Liver (tissue), 9 donors: Measurements from ENCODE around the gene DUSP8. TPM values are rescaled to one million over a fixed set of nuclear protein-coding genes. Genes with fewer than 3 reads are reported as not detected.

Experiments
- DNase-seq: peaks from one replicate; pipeline ENCODE4 v3.0.0-alpha.2; 2017; ENCODE audit warnings: low spot score
- H3K27ac ChIP-seq, 2 donors: one replicate each; pipeline ENCODE4 v1.7.0; 2013; ENCODE audit warnings: inconsistent platforms in 2 of 2, low read length in 2 of 2, control low read depth in 1 of 2, low read depth in 1 of 2, mild to moderate bottlenecking in 1 of 2
- H3K27me3 ChIP-seq, 4 donors: one replicate each; pipeline versions ENCODE4 v1.6.1 to v1.7.0; 2013; ENCODE audit warnings: low read length in 3 of 4, inconsistent platforms in 1 of 4, mild to moderate bottlenecking in 1 of 4, moderate library complexity in 1 of 4; ENCODE audit not compliant: control insufficient read depth in 4 of 4, insufficient read depth in 4 of 4
- H3K36me3 ChIP-seq, 4 donors: one replicate each; pipeline versions ENCODE4 v1.6.1 to v1.7.0; 2013; ENCODE audit warnings: low read length in 3 of 4, mild to moderate bottlenecking in 3 of 4, low read depth in 1 of 4, moderate library complexity in 1 of 4; ENCODE audit not compliant: control insufficient read depth in 4 of 4, insufficient read depth in 3 of 4
- H3K4me1 ChIP-seq, 4 donors: one replicate each; pipeline versions ENCODE4 v1.6.1 to v1.7.0; 2013; ENCODE audit warnings: low read length in 3 of 4, mild to moderate bottlenecking in 3 of 4, moderate library complexity in 1 of 4; ENCODE audit not compliant: control insufficient read depth in 4 of 4, insufficient read depth in 4 of 4
- H3K4me3 ChIP-seq, 3 donors: one replicate each; pipeline versions ENCODE4 v1.6.1 to v1.7.0; 2013; ENCODE audit warnings: low read length in 3 of 3, control low read depth in 1 of 3, low read depth in 1 of 3, mild to moderate bottlenecking in 1 of 3
- H3K9ac ChIP-seq, 2 donors: one replicate each; pipeline ENCODE4 v1.7.0; 2013; ENCODE audit warnings: low read length in 2 of 2, mild to moderate bottlenecking in 2 of 2, moderate library complexity in 2 of 2, control low read depth in 1 of 2, low read depth in 1 of 2
- H3K9me3 ChIP-seq, 4 donors: one replicate each; pipeline versions ENCODE4 v1.6.1 to v1.7.0; 2013; ENCODE audit warnings: low read length in 3 of 4; ENCODE audit not compliant: control insufficient read depth in 4 of 4
- EGR1 ChIP-seq, 2 donors: IDR thresholded peaks; 2 replicates each; pipeline ENCODE4 v1.6.1; 2016 to 2018; ENCODE audit warnings: antibody characterized with exemption in 2 of 2, low read depth in 2 of 2
- FOXA1 ChIP-seq: IDR thresholded peaks from 2 replicates; pipeline ENCODE4 v1.6.1; 2016; ENCODE audit warnings: antibody characterized with exemption
- FOXA2 ChIP-seq: IDR thresholded peaks from 2 replicates; pipeline ENCODE4 v1.6.1; 2016; ENCODE audit warnings: antibody characterized with exemption
- GABPA ChIP-seq, 2 donors: IDR thresholded peaks in 1 of 2; conservative IDR thresholded peaks in 1 of 2; 2 replicates each; pipeline ENCODE4 v1.6.1; 2016; ENCODE audit warnings: antibody characterized with exemption in 2 of 2, mild to moderate bottlenecking in 1 of 2, moderate library complexity in 1 of 2
- HNF4A ChIP-seq, 2 donors: conservative IDR thresholded peaks; 2 replicates each; pipeline ENCODE4 v1.6.1; 2016; ENCODE audit warnings: antibody characterized with exemption in 2 of 2, mild to moderate bottlenecking in 2 of 2
- HNF4G ChIP-seq: IDR thresholded peaks from 2 replicates; pipeline ENCODE4 v1.6.1; 2016; ENCODE audit warnings: antibody characterized with exemption
- JUND ChIP-seq, 2 donors: IDR thresholded peaks; 2 replicates each; pipeline ENCODE4 v1.6.1; 2016; ENCODE audit warnings: antibody characterized with exemption in 2 of 2
- NR2F2 ChIP-seq: IDR thresholded peaks from 2 replicates; pipeline ENCODE4 v1.6.1; 2016; ENCODE audit warnings: antibody characterized with exemption
- RAD21 ChIP-seq, 2 donors: IDR thresholded peaks; 2 replicates each; pipeline ENCODE4 v1.6.1; 2016; ENCODE audit warnings: antibody characterized with exemption in 2 of 2, mild to moderate bottlenecking in 2 of 2
- RXRA ChIP-seq, 2 donors: IDR thresholded peaks; 2 replicates each; pipeline ENCODE4 v1.6.1; 2017 to 2018; ENCODE audit warnings: antibody characterized with exemption in 2 of 2, mild to moderate bottlenecking in 1 of 2
- SP1 ChIP-seq: IDR thresholded peaks from 2 replicates; pipeline ENCODE4 v1.6.1; 2018; ENCODE audit warnings: antibody characterized with exemption, mild to moderate bottlenecking
- TAF1 ChIP-seq: conservative IDR thresholded peaks from 2 replicates; pipeline ENCODE4 v1.6.1; 2016; ENCODE audit warnings: antibody characterized with exemption, mild to moderate bottlenecking
- YY1 ChIP-seq: IDR thresholded peaks from 2 replicates; pipeline ENCODE4 v1.6.1; 2016; ENCODE audit warnings: antibody characterized with exemption, mild to moderate bottlenecking
- WGBS: extraction: QIAGEN DNeasy Blood & Tissue Kit; methylation state at CpG from one replicate; pipeline ENCODE4 v1.1.7; 2013; 5-methylcytosine and 5-hydroxymethylcytosine counted together
- polyA plus RNA-seq, 2 donors: library from polyadenylated mRNA; stranded (reverse) in 1 of 2; unstranded in 1 of 2; fragments of 200-250 nt in 1 of 2; fragments of >200 nt in 1 of 2; fragmentation: Nextera tagmentation in 1 of 2; extraction: Ambion mirVana in 1 of 2; gene quantifications; one replicate each; pipeline versions ENCODE4 v1.2.1 to v1.2.3, GENCODE V29; 2013 to 2015
- total RNA-seq, 2 donors: library from RNA; depleted of rRNA; stranded (reverse); fragments of >200 nt; gene quantifications; one replicate each; pipeline ENCODE4 v1.2.3, GENCODE V29; 2014
- TF ChIP-seq, protein P1 (sequence below): IDR thresholded peaks from 2 replicates; pipeline ENCODE4 v1.6.1; 2016; ENCODE audit warnings: antibody characterized with exemption
- TF ChIP-seq, protein P2 (sequence below): fragments of 150-350 bp; IDR thresholded peaks from 2 replicates; pipeline ENCODE4 v1.5.1; 2017; ENCODE audit warnings: improper control_type of control experiment, low read depth, low read length; ENCODE audit not compliant: missing input control
- TF ChIP-seq, protein P3 (sequence below): IDR thresholded peaks from 2 replicates; pipeline ENCODE4 v1.6.1; 2016; ENCODE audit warnings: antibody characterized with exemption, mild to moderate bottlenecking
- TF ChIP-seq, protein P4 (sequence below): IDR thresholded peaks from 2 replicates; pipeline ENCODE4 v1.6.1; 2016; ENCODE audit warnings: antibody characterized with exemption
- TF ChIP-seq, protein P5 (sequence below): IDR thresholded peaks from 2 replicates; pipeline ENCODE4 v1.6.1; 2016; ENCODE audit warnings: antibody characterized with exemption
- donor health status: healthy.
- donor health status: healthy.
- donor health status: healthy.
- donor health status: healthy.
- donor health status: healthy.

DUSP8 gene
- total and polyA plus RNA-seq, 4 donors = 0.06 to 0.33 (median 0.21) TPM

DNA sequence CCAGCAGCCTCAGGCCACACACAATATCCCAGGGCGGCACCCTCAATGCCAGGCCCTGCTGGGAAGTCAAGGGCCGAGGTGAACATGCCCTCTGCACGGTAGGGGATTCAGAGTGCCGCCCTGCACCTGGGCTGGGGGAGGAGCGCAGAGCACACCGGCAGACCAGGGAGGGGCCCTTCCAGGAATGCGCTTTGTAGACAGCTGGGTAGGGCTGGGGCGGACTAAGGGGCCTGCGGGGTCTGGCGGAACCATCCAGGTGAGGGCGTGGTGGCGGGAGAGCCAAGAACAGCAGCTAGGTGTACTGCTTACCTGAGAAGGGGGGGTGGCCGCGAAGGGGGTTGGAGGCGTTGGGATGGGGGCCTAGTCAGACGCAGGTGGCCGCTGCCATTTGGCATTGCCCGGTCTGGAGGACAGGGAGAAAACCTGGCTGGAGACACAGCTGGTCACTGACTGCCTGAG, 26.0 kb downstream of the DUSP8 start:
- TF ChIP-seq JUND (IDR thresholded peaks at IDR 0.05) = no peak
- TF ChIP-seq GABPA (IDR thresholded peaks at IDR 0.05 in 1 of 2, conservative IDR thresholded peaks at IDR 0.05 in 1 of 2) = no peak
- TF ChIP-seq, protein P1, sequence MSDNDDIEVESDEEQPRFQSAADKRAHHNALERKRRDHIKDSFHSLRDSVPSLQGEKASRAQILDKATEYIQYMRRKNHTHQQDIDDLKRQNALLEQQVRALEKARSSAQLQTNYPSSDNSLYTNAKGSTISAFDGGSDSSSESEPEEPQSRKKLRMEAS = no peak
- TF ChIP-seq FOXA1 = no peak
- TF ChIP-seq SP1 = no peak
- TF ChIP-seq NR2F2 = no peak
- no peak for TF ChIP-seq TAF1
- no peak for TF ChIP-seq FOXA2
- TF ChIP-seq, protein P2, sequence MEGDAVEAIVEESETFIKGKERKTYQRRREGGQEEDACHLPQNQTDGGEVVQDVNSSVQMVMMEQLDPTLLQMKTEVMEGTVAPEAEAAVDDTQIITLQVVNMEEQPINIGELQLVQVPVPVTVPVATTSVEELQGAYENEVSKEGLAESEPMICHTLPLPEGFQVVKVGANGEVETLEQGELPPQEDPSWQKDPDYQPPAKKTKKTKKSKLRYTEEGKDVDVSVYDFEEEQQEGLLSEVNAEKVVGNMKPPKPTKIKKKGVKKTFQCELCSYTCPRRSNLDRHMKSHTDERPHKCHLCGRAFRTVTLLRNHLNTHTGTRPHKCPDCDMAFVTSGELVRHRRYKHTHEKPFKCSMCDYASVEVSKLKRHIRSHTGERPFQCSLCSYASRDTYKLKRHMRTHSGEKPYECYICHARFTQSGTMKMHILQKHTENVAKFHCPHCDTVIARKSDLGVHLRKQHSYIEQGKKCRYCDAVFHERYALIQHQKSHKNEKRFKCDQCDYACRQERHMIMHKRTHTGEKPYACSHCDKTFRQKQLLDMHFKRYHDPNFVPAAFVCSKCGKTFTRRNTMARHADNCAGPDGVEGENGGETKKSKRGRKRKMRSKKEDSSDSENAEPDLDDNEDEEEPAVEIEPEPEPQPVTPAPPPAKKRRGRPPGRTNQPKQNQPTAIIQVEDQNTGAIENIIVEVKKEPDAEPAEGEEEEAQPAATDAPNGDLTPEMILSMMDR = no peak
- TF ChIP-seq RXRA (IDR thresholded peaks at IDR 0.05) = no peak
- TF ChIP-seq, protein P3, sequence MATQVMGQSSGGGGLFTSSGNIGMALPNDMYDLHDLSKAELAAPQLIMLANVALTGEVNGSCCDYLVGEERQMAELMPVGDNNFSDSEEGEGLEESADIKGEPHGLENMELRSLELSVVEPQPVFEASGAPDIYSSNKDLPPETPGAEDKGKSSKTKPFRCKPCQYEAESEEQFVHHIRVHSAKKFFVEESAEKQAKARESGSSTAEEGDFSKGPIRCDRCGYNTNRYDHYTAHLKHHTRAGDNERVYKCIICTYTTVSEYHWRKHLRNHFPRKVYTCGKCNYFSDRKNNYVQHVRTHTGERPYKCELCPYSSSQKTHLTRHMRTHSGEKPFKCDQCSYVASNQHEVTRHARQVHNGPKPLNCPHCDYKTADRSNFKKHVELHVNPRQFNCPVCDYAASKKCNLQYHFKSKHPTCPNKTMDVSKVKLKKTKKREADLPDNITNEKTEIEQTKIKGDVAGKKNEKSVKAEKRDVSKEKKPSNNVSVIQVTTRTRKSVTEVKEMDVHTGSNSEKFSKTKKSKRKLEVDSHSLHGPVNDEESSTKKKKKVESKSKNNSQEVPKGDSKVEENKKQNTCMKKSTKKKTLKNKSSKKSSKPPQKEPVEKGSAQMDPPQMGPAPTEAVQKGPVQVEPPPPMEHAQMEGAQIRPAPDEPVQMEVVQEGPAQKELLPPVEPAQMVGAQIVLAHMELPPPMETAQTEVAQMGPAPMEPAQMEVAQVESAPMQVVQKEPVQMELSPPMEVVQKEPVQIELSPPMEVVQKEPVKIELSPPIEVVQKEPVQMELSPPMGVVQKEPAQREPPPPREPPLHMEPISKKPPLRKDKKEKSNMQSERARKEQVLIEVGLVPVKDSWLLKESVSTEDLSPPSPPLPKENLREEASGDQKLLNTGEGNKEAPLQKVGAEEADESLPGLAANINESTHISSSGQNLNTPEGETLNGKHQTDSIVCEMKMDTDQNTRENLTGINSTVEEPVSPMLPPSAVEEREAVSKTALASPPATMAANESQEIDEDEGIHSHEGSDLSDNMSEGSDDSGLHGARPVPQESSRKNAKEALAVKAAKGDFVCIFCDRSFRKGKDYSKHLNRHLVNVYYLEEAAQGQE = no peak
- TF ChIP-seq, protein P4, sequence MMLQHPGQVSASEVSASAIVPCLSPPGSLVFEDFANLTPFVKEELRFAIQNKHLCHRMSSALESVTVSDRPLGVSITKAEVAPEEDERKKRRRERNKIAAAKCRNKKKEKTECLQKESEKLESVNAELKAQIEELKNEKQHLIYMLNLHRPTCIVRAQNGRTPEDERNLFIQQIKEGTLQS = no peak
- TF ChIP-seq, protein P5, sequence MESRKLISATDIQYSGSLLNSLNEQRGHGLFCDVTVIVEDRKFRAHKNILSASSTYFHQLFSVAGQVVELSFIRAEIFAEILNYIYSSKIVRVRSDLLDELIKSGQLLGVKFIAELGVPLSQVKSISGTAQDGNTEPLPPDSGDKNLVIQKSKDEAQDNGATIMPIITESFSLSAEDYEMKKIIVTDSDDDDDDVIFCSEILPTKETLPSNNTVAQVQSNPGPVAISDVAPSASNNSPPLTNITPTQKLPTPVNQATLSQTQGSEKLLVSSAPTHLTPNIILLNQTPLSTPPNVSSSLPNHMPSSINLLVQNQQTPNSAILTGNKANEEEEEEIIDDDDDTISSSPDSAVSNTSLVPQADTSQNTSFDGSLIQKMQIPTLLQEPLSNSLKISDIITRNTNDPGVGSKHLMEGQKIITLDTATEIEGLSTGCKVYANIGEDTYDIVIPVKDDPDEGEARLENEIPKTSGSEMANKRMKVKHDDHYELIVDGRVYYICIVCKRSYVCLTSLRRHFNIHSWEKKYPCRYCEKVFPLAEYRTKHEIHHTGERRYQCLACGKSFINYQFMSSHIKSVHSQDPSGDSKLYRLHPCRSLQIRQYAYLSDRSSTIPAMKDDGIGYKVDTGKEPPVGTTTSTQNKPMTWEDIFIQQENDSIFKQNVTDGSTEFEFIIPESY = no peak
- TF ChIP-seq YY1 = no peak
- TF ChIP-seq EGR1 (IDR thresholded peaks at IDR 0.05; ENCODE audit: low read depth in 2 of 2) = no peak
- TF ChIP-seq RAD21 (IDR thresholded peaks at IDR 0.05) = no peak
- no peak for TF ChIP-seq HNF4G
- no peak for TF ChIP-seq HNF4A (conservative IDR thresholded peaks at IDR 0.05)
- Histone ChIP-seq H3K4me3 (no peak overlapping the region), H3K9me3 (no peaks in the 10 kb centered on the region), H3K27ac (no peak overlapping the region), H3K36me3 (no peaks in the 10 kb centered on the region), H3K4me1 (peaks cover 2 to 27% (median 13%) of the 10 kb centered on the region in 4 donors), H3K9ac (no peak overlapping the region), H3K27me3 (peaks cover 0 to 2% (median 0%) of the 10 kb centered on the region in 4 donors)
- WGBS = 21% methylated on average over 18 of the region's 18 CpGs
- no peak for DNase-seq
